HG03066 (cell line): ENCODE measurements around the gene TRIM45.
"Not testable (repeated sequence)": the region's sequence is repeated elsewhere in the genome, so short reads cannot be mapped to it uniquely, and the experiment has no call there.

Experiments
- ATAC-seq: cut with Tn5 transposase; IDR thresholded peaks from one replicate; pipeline ENCODE4 v1.9.1; 2021; ENCODE audit warnings: low read depth; ENCODE audit not compliant: unreplicated experiment

TRIM45 gene

GRCh38 chr1:117104986-117105385 lies 16.6 kb downstream of the TRIM45 start:
- no peak for ATAC-seq

- ATAC-seq: not testable (repeated sequence)
These were observed 19.7 kb downstream of the TRIM45 start for GRCh38 chr1:117101858-117102257.

- ATAC-seq: no peak
These were observed 20.2 kb downstream of the TRIM45 start for GRCh38 chr1:117101334-117101733.

- no peak for ATAC-seq
These were observed 23.2 kb downstream of the TRIM45 start for GRCh38 chr1:117098287-117098890.

- no peak for ATAC-seq
These were observed 24.1 kb downstream of the TRIM45 start for GRCh38 chr1:117097443-117097842.

GRCh38 chr1:117096951-117097408 lies 24.6 kb downstream of the TRIM45 start:
- no peak for ATAC-seq

- ATAC-seq: no peak
These were observed 26.5 kb downstream of the TRIM45 start for GRCh38 chr1:117094841-117095604.

- peak; percentile 66 for ATAC-seq
These were observed 27.5 kb downstream of the TRIM45 start for GRCh38 chr1:117093870-117094621.

- no peak for ATAC-seq
These were observed 28.4 kb downstream of the TRIM45 start for GRCh38 chr1:117093091-117093534.

GRCh38 chr1:117092594-117092993 lies 29.0 kb downstream of the TRIM45 start:
- ATAC-seq: no peak

GRCh38 chr1:117089996-117090395 lies 31.6 kb downstream of the TRIM45 start:
- no peak for ATAC-seq

GRCh38 chr1:117087686-117088085 lies 33.9 kb downstream of the TRIM45 start:
- ATAC-seq: no peak

- no peak for ATAC-seq
These were observed 37.3 kb downstream of the TRIM45 start for GRCh38 chr1:117084231-117084630.

- no peak for ATAC-seq
These were observed 41.8 kb downstream of the TRIM45 start for GRCh38 chr1:117079737-117080136.

GRCh38 chr1:117077267-117077666 lies 44.3 kb downstream of the TRIM45 start:
- no peak for ATAC-seq

- no peak for ATAC-seq
These were observed 44.9 kb downstream of the TRIM45 start for GRCh38 chr1:117076648-117077047.

GRCh38 chr1:117070124-117070523 lies 51.4 kb downstream of the TRIM45 start:
- ATAC-seq: no peak

- no peak for ATAC-seq
These were observed 52.2 kb downstream of the TRIM45 start for GRCh38 chr1:117069220-117069844.

GRCh38 chr1:117068580-117068979 lies 53.0 kb downstream of the TRIM45 start:
- no peak for ATAC-seq

- ATAC-seq: no peak
These were observed 53.8 kb downstream of the TRIM45 start for GRCh38 chr1:117067533-117068370.
